HG03442 (cell line): ENCODE results near the gene NTN4.
"Not testable (repeated sequence)": the region's sequence is repeated elsewhere in the genome, so short reads cannot be mapped to it uniquely, and the experiment has no call there.

ENCODE experiments used
- ATAC-seq: cut with Tn5 transposase; IDR thresholded peaks from one replicate; pipeline ENCODE4 v1.9.1; 2021; ENCODE audit warnings: mild to moderate bottlenecking, moderate library complexity; ENCODE audit not compliant: unreplicated experiment

Gene NTN4

DNA sequence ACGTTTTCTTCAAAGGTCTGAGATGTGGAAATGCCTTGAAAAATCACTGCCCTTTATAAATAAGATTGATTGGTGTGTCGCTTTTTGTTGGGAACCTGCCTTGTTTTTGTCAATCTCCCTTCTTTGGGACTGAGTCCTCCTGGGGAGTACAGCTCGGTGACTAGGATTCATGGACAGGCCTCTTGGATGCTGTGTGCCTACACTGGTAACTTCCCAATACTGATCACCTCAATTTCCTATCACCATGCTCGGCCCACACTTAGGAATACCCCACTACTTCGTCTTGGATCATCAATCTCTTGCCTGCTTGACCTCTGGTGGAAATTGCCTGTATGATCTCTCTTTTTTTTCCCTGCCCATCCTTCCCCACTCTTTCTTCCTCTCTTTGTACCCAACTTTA lies 34.2 kb downstream of the NTN4 start:
- ATAC-seq, result no peak

GRCh38 chr12:95755261-95755865 lies 35.2 kb downstream of the NTN4 start:
- no peak for ATAC-seq

GRCh38 chr12:95746062-95746461 lies 44.5 kb downstream of the NTN4 start:
- ATAC-seq, result not testable (repeated sequence)

- ATAC-seq, result no peak
Observed at GRCh38 chr12:95742586-95742985, 48.0 kb downstream of the NTN4 start.

DNA sequence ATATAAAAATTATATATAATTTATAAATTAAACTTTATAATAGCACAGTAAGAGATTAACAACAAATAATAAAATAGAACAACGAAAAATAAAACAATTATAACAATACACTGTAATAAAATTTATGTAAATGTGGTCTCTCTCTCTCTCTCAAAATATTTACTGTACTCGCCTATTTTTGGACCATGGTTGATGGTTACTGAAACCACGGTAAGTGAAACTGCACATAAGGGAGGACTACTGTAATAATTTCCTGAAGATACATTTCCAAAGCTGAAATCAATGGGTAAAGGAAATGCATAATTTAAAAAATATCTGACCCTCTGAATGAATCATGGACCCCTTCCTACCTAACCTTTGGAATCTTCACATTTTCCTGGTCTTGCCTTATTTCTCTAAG lies 48.9 kb downstream of the NTN4 start:
- no peak for ATAC-seq

DNA sequence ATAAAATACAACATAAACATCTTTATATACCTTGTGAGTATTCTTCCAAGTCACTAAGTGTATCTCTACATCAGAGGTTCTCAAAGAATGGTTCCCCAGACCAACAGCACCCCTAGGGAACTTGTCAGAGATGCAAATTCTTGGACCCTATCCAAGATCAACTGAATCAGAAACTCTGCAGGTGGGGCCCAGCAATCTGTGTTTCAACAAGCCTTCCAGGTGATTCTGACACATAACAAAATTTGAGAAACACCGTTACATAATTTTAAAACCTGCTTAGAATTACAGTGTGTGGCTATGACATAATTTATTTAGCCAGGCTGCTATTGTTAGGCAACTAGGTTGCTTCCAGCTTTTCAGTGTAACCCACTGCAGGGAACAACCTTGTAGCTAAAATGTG lies 49.8 kb downstream of the NTN4 start:
- no peak for ATAC-seq

DNA sequence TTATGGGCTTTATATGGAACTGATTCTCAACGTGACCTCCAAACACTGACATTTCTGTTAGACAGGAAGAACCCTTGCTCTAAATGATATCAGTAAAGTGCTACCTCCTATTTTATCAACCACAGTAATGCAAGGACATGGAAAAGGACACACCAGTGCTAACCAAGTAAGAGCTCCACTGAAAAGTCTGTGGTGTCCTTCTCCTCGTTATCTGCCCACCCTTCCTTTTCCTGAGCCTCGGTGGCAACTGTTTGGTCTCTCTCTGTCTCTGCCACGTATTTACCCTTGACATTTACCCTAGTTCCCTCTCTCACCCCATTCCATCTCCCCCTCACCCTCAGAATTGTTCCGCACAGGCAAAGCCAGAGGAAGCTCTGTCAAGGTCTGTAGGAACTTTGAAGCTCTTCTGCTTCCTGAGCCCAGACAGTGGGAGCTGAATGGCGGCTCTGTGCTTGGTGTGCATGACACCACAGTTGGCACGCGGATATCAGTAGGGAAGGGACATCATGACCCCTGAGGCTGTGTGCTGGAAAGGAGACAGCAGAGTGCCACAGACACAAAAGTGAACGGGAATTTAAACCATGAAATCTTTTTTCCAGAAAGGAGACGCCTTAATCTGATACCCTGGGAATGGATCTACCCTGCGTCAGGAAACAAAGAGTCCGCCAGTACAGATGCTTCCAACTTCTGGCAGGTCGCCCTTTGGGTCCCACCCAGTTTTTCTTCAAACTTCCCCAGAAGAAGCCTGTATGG lies 50.8 kb downstream of the NTN4 start:
- no peak for ATAC-seq

DNA sequence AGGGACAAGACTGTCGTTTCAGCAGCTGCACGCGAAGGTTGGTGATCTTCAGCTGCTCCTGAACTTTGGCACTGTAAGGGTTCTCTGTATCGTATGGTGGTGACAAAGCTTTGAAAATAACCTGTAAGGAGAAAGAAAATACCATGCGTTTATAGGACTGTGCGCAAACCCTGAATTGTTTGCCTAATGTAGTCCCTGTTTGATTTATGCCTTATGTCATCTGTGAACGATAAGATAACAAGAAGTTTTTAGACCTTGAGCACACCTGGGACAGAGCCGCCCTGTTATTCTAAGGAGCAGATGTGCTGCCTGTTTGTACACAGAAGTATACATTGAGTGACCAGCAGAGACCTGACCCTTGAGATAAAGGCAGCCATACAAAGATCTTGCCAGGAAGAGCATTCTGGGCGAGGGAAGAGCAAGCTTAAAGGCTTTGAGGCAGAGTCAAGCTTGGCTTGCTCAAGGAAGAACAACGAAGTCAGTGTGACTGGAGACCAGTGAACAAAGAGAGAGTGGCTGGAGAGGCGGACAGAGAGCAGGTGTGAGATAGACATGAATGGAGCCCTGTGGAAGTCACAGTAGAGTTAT lies 52.4 kb downstream of the NTN4 start:
- no peak for ATAC-seq

GRCh38 chr12:95736631-95737030 lies 53.9 kb downstream of the NTN4 start:
- ATAC-seq, result no peak

GRCh38 chr12:95735728-95736127 lies 54.8 kb downstream of the NTN4 start:
- not testable (repeated sequence) for ATAC-seq

DNA sequence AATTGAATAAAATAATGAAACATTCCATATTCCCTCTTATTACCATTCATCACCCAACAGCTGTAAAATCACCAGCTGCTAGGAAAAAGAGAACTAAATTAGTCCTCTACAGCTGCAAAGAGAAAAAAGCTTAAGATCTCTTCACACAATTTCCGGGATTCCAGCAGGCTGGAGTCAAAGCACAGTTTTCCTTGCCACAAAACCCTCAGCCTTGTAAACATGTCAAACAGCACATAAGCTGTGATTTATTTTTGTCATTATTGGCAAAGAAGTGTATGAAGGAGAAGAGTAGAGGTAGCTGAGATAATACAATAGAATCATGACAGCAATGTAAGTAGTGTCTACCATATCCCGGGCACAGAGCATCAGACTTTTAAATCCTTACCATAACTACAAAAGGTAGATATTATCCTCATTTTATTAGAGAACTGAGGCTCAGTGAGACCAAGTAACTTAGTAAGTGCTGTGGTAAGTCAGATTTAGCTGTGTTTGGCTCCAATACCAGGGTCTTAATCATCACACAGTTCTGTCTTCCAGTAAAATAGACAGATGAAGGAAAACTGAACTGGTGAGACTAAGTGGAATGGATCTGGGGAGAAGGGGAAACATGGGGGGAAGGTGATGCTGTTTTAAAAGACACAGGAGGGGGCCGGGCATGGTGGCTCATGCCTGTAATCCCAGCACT lies 57.3 kb downstream of the NTN4 start:
- no peak for ATAC-seq

GRCh38 chr12:95731519-95731958 lies 59.0 kb downstream of the NTN4 start:
- no peak for ATAC-seq

DNA sequence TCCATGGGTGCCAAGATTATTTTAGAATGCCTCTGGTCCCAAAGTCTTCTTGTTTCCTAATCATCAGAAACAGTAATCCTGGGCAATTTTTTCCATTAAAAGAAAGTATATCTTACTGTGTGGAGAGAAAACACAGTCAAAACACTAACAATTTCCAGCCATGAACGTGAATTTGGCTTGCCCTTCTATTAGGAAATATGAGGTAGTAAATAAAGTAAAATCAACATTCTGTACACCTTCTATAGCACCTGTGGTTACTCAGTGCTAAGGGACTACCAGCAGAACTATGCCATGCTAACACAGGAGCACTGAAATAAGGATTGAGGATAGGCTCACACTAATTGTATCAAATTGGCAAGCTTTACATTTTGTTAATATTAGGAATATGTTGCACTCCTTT lies 60.1 kb downstream of the NTN4 start:
- no peak for ATAC-seq

DNA sequence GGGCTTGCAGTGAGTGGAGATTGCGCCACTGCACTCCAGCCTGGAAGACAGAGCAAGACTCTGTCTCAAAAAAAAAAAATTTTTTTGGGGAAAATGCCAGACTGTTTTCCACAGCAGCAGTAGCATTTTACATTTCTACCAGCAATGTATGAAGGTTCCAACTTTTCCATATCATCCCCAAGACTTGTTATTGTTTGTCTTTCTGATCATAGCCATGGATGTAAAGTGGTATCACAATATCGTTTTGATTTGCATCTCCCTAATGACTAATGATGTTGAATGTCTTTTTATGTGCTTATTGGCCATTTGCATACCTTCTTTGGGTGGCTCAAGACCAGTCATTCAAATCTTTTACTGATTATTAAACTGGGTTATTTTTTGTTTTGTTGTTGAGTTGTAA lies 63.7 kb downstream of the NTN4 start:
- no peak for ATAC-seq

DNA sequence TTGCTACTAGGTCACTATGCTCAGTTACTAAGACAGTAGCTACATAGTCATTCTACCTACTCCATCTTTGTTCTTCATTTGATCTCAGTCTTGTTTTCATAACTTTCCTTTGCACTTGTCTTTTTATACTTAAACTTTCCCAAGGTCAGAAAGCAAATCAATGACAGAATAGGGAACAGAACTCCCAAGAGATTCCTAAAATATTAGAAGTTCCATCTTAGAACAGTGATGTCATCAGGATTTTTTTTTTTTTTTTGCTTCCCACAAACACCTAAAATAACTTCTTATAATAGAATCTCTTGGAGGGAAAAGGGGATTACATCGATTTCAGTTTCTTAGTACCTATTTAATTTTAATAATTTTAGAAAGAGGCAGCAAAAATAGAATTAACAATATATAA lies 65.8 kb downstream of the NTN4 start:
- ATAC-seq, result no peak

GRCh38 chr12:95723693-95724384 lies 66.7 kb downstream of the NTN4 start:
- no peak for ATAC-seq

GRCh38 chr12:95721320-95721719 lies 69.2 kb downstream of the NTN4 start:
- ATAC-seq, result no peak

DNA sequence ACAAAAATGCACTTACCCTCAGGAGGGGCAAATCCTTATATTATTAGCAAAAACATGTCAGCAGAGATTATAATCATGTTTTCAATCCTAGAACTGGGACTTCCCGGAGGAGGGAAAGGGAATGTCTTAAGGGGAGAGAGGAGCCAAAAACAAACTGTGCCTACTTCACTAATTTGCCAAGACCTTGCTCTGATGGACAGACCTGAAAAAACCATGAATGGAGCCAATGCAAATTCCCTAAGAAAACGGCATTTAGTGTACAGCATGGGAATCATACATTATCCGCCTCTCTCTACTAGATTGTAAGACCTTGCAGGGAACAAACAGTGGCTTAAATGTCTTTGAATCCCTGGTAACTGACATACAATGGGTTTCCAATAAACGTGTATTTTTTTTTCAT lies 70.4 kb downstream of the NTN4 start:
- no peak for ATAC-seq

DNA sequence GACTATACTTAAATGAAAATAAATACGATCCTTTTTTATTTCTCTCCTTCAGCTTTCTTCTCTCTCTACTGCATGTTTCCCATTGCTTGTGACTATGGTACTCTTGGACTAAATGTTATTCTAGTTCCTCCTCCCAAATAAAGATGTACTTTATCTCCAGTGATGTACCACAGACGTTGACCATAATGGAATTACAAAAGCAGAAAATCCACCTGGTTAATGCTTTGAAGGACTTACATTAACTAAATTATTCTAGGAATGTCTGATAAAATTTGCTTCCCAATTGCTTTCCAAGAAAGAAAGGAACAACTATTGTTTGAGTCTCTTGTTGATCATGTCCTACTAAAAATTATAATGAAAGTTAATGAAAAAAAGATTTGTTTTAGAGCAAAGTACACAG lies 71.8 kb downstream of the NTN4 start:
- ATAC-seq, result no peak

DNA sequence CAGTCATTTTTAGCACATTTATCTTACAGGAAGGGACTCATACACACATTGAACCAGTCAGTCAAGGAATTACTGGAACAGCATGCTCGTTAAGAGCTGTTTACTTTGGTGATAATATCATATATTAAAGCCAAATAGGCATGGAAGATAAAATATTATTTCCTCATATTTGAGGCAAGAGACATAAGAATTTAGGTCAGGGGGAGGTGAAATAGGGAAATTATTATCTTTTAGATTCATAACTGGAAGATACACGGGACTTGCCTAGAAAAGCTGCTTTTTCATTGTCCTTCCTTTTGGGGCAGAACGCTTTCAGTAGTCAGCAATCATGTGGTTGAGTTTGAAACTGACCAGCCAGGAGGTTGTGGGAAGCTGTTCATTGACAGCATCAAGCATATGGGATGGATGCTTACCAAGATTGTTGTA lies 72.5 kb downstream of the NTN4 start:
- ATAC-seq, result no peak

DNA sequence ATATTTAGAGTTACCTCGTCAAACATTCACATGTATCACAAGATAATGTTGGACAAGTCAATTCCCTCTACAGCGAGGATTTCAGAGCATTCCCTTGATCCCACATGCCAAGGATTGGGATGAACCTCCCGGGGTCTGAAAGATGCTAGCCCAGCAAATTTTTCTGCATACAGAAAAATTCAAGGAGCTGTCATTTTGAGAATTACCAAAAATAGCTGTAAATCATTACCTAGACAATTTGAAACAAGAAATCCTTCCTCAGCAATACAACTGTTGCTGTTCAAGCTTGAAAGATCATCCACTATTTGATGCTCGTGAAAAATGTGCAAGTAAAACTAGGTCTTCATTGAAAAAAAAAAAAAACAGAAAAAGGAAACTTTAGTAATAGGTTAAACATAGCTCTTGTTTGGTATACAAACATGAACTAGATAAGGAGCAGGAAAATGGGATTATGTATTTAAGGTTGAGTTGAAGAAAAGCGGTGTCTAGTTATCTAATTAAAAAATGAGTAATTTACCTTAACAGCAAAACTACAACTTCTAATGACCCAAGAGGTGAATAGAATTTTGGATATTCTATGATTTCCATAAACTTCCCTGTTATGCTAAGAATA lies 73.1 kb downstream of the NTN4 start:
- ATAC-seq, result no peak
